ENCODE results near the gene MAPKAP1. TPM values are rescaled to one million over a fixed set of nuclear protein-coding genes. Genes with fewer than 3 reads are reported as not detected.
A peak's percentile ranks its signal among the peaks of the same experiment; 100 is the strongest.

The MAPKAP1 gene
- total RNA-seq, 1 experiment from 2014 or later: 107 TPM

GRCh38 chr9:125513668-125514413 is 193.2 kb downstream of the MAPKAP1 start:
- DNase-seq (ENCODE audit: low read depth): peak; percentile 96

GRCh38 chr9:125513303-125513667 is 193.7 kb downstream of the MAPKAP1 start:
- DNase-seq (ENCODE audit: low read depth): no peak

- DNase-seq (ENCODE audit: low read depth): peak; percentile 92
Measured at GRCh38 chr9:125511789-125512660, 195.0 kb downstream of the MAPKAP1 start.

GRCh38 chr9:125510980-125511379 is 196.0 kb downstream of the MAPKAP1 start:
- DNase-seq (ENCODE audit: low read depth): no peak

- DNase-seq (ENCODE audit: low read depth): no peak
Measured at GRCh38 chr9:125509476-125509875, 197.5 kb downstream of the MAPKAP1 start.

- no peak for DNase-seq (ENCODE audit: low read depth)
Measured at GRCh38 chr9:125508249-125508648, 198.8 kb downstream of the MAPKAP1 start.

GRCh38 chr9:125507226-125507625 is 199.8 kb downstream of the MAPKAP1 start:
- no peak for DNase-seq (ENCODE audit: low read depth)

- DNase-seq (ENCODE audit: low read depth): no peak
Measured at GRCh38 chr9:125505988-125506438, 201.0 kb downstream of the MAPKAP1 start.

- DNase-seq (ENCODE audit: low read depth): no peak
Measured at GRCh38 chr9:125504616-125505015, 202.4 kb downstream of the MAPKAP1 start.

- DNase-seq (ENCODE audit: low read depth): no peak
Measured at GRCh38 chr9:125497906-125498305, 209.1 kb downstream of the MAPKAP1 start.

GRCh38 chr9:125497478-125497877 is 209.5 kb downstream of the MAPKAP1 start:
- DNase-seq (ENCODE audit: low read depth): no peak

- DNase-seq (ENCODE audit: low read depth): no peak
Measured at GRCh38 chr9:125496313-125496834, 210.6 kb downstream of the MAPKAP1 start.

GRCh38 chr9:125495172-125496119 is 211.6 kb downstream of the MAPKAP1 start:
- peak; percentile 94 for DNase-seq (ENCODE audit: low read depth)

- DNase-seq (ENCODE audit: low read depth): peak; percentile 76
Measured at GRCh38 chr9:125494653-125494915, 212.4 kb downstream of the MAPKAP1 start.

- DNase-seq (ENCODE audit: low read depth): peak; percentile 41
Measured at GRCh38 chr9:125493881-125494652, 212.9 kb downstream of the MAPKAP1 start.

GRCh38 chr9:125493384-125493783 is 213.6 kb downstream of the MAPKAP1 start:
- no peak for DNase-seq (ENCODE audit: low read depth)

GRCh38 chr9:125492719-125493118 is 214.3 kb downstream of the MAPKAP1 start:
- DNase-seq (ENCODE audit: low read depth): no peak

GRCh38 chr9:125487842-125488241 is 219.2 kb downstream of the MAPKAP1 start:
- DNase-seq (ENCODE audit: low read depth): no peak

- no peak for DNase-seq (ENCODE audit: low read depth)
Measured at GRCh38 chr9:125486576-125486975, 220.4 kb downstream of the MAPKAP1 start.

GRCh38 chr9:125486152-125486508 is 220.9 kb downstream of the MAPKAP1 start:
- no peak for DNase-seq (ENCODE audit: low read depth)

All from M059J (cell line).